ENCODE results near the gene ZNRF1.

The ZNRF1 gene

GRCh38 chr16:75114179-75114945 lies 115.5 kb downstream of the ZNRF1 start:
- H3K36me3 ChIP-seq (ENCODE audit: insufficient read depth, low read length) = no peaks in the 10 kb centered on the region
- TF ChIP-seq POLR2AphosphoS5 (IDR thresholded peaks at IDR 0.05; ENCODE audit: borderline replicate concordance, low read depth, low read length) = no peak
- no peak for TF ChIP-seq FOXP2 (optimal IDR thresholded peaks at IDR 0.05; ENCODE audit: control extremely low read depth, extremely low read length, insufficient read depth)
- TF ChIP-seq EZH2 (IDR thresholded peaks at IDR 0.05) = no peak
- H3K4me3 ChIP-seq = no peak overlapping the region
- no peaks in the 10 kb centered on the region for H3K9me3 ChIP-seq (ENCODE audit: low read depth, low read length)
- DNase-seq (ENCODE audit: low read depth, low spot score) = no peak
- H3K9ac ChIP-seq (ENCODE audit: insufficient read length) = no peak overlapping the region
- H3K27ac ChIP-seq = no peak overlapping the region

GRCh38 chr16:75114946-75115825 lies 116.4 kb downstream of the ZNRF1 start:
- H3K36me3 ChIP-seq (ENCODE audit: insufficient read depth, low read length) = no peaks in the 10 kb centered on the region
- no peak overlapping the region for H3K4me3 ChIP-seq
- TF ChIP-seq EZH2 (IDR thresholded peaks at IDR 0.05) (no peak), FOXP2 (optimal IDR thresholded peaks at IDR 0.05; ENCODE audit: control extremely low read depth, extremely low read length, insufficient read depth) (no peak), POLR2AphosphoS5 (IDR thresholded peaks at IDR 0.05; ENCODE audit: borderline replicate concordance, low read depth, low read length) (no peak)
- no peaks in the 10 kb centered on the region for H3K9me3 ChIP-seq (ENCODE audit: low read depth, low read length)
- H3K9ac ChIP-seq (ENCODE audit: insufficient read length) = no peak overlapping the region
- DNase-seq (ENCODE audit: low read depth, low spot score) = no peak
- H3K27ac ChIP-seq = no peak overlapping the region

GRCh38 chr16:75116081-75116910 lies 117.5 kb downstream of the ZNRF1 start, which contains the start of gene LDHD:
TSS of gene LDHD (minus strand) at chr16:75116780. CDS start at chr16:75116720, 60 bp downstream.
- no peak within 1 kb of the TSS for H3K4me3 ChIP-seq
- DNase-seq (ENCODE audit: low read depth, low spot score) = no peak

GRCh38 chr16:75116911-75117245 lies 118.1 kb downstream of the ZNRF1 start:
- no peak overlapping the region for H3K27ac ChIP-seq
- DNase-seq (ENCODE audit: low read depth, low spot score) = no peak
- no peaks in the 10 kb centered on the region for H3K36me3 ChIP-seq (ENCODE audit: insufficient read depth, low read length)
- no peak overlapping the region for H3K9ac ChIP-seq (ENCODE audit: insufficient read length)
- no peaks in the 10 kb centered on the region for H3K9me3 ChIP-seq (ENCODE audit: low read depth, low read length)
- TF ChIP-seq POLR2AphosphoS5 (IDR thresholded peaks at IDR 0.05; ENCODE audit: borderline replicate concordance, low read depth, low read length) (no peak), FOXP2 (optimal IDR thresholded peaks at IDR 0.05; ENCODE audit: control extremely low read depth, extremely low read length, insufficient read depth) (no peak), EZH2 (IDR thresholded peaks at IDR 0.05) (no peak)
- H3K4me3 ChIP-seq = no peak overlapping the region

More at GRCh38 chr16:75116081-75116910, 117.5 kb downstream of the ZNRF1 start, which contains the start of gene LDHD:
- Histone ChIP-seq H3K27ac (no peak within 1 kb of the TSS), H3K9me3 (ENCODE audit: low read depth, low read length) (no peaks in the 10 kb centered on the region), H3K36me3 (ENCODE audit: insufficient read depth, low read length) (no peaks in the 10 kb centered on the region), H3K9ac (ENCODE audit: insufficient read length) (no peak within 1 kb of the TSS)
- TF ChIP-seq FOXP2 (optimal IDR thresholded peaks at IDR 0.05; ENCODE audit: control extremely low read depth, extremely low read length, insufficient read depth) (no peak), POLR2AphosphoS5 (IDR thresholded peaks at IDR 0.05; ENCODE audit: borderline replicate concordance, low read depth, low read length) (no peak), EZH2 (IDR thresholded peaks at IDR 0.05) (no peak)

GRCh38 chr16:75118943-75119539 lies 120.2 kb downstream of the ZNRF1 start:
- Histone ChIP-seq H3K27ac (no peak overlapping the region), H3K4me3 (no peak overlapping the region)

GRCh38 chr16:75120253-75120652 lies 121.4 kb downstream of the ZNRF1 start:
- TF ChIP-seq FOXP2 (optimal IDR thresholded peaks at IDR 0.05; ENCODE audit: control extremely low read depth, extremely low read length, insufficient read depth) = no peak
- TF ChIP-seq POLR2AphosphoS5 (IDR thresholded peaks at IDR 0.05; ENCODE audit: borderline replicate concordance, low read depth, low read length) = no peak
- TF ChIP-seq EZH2 (IDR thresholded peaks at IDR 0.05) = no peak
- Histone ChIP-seq H3K9me3 (ENCODE audit: low read depth, low read length) (no peaks in the 10 kb centered on the region), H3K4me3 (no peak overlapping the region), H3K9ac (ENCODE audit: insufficient read length) (no peak overlapping the region), H3K36me3 (ENCODE audit: insufficient read depth, low read length) (no peaks in the 10 kb centered on the region), H3K27ac (no peak overlapping the region)
- no peak for DNase-seq (ENCODE audit: low read depth, low spot score)

More at GRCh38 chr16:75118943-75119539, 120.2 kb downstream of the ZNRF1 start:
- Histone ChIP-seq H3K36me3 (ENCODE audit: insufficient read depth, low read length) (no peaks in the 10 kb centered on the region), H3K9me3 (ENCODE audit: low read depth, low read length) (no peaks in the 10 kb centered on the region), H3K9ac (ENCODE audit: insufficient read length) (no peak overlapping the region)
- TF ChIP-seq POLR2AphosphoS5 (IDR thresholded peaks at IDR 0.05; ENCODE audit: borderline replicate concordance, low read depth, low read length) = no peak
- no peak for TF ChIP-seq FOXP2 (optimal IDR thresholded peaks at IDR 0.05; ENCODE audit: control extremely low read depth, extremely low read length, insufficient read depth)
- TF ChIP-seq EZH2 (IDR thresholded peaks at IDR 0.05) = no peak
- DNase-seq (ENCODE audit: low read depth, low spot score) = no peak

- TF ChIP-seq POLR2AphosphoS5 (IDR thresholded peaks at IDR 0.05; ENCODE audit: borderline replicate concordance, low read depth, low read length) (no peak), EZH2 (IDR thresholded peaks at IDR 0.05) (no peak), FOXP2 (optimal IDR thresholded peaks at IDR 0.05; ENCODE audit: control extremely low read depth, extremely low read length, insufficient read depth) (no peak)
- DNase-seq (ENCODE audit: low read depth, low spot score) = no peak
- H3K27ac ChIP-seq = no peak overlapping the region
- H3K36me3 ChIP-seq (ENCODE audit: insufficient read depth, low read length) = no peaks in the 10 kb centered on the region
- no peak overlapping the region for H3K4me3 ChIP-seq
- H3K9ac ChIP-seq (ENCODE audit: insufficient read length) = no peak overlapping the region
- no peaks in the 10 kb centered on the region for H3K9me3 ChIP-seq (ENCODE audit: low read depth, low read length)
Measured at GRCh38 chr16:75121949-75122568, 123.2 kb downstream of the ZNRF1 start.
